Astrocyte (in vitro differentiated cells and primary cell): ENCODE data around the gene PIGX. TPM values are rescaled to one million over a fixed set of nuclear protein-coding genes. Genes with fewer than 3 reads are reported as not detected.

Experiments used
- DNase-seq: peaks from one replicate; pipeline ENCODE4 v3.0.0-alpha.2; 2010; ENCODE audit warnings: low read depth
- FAIRE-seq: peaks from 2 replicates; lab custom pipeline; 2011; peaks lifted over from hg19 to GRCh38; lab: Jason Lieb, UNC
- H2AFZ ChIP-seq: 2 replicates; pipeline ENCODE4 v1.6.0; 2012; ENCODE audit warnings: low read depth, low read length, inconsistent platforms
- H3K27ac ChIP-seq: 2 replicates; pipeline ENCODE4 v1.5.1; 2011; ENCODE audit warnings: low read depth, low read length, inconsistent platforms
- H3K27me3 ChIP-seq: 2 replicates; pipeline ENCODE4 v1.6.0; 2011; ENCODE audit warnings: low read length, inconsistent platforms; ENCODE audit not compliant: insufficient read depth
- H3K36me3 ChIP-seq: 2 replicates; pipeline ENCODE4 v1.5.1; 2011; ENCODE audit warnings: low read length, inconsistent platforms; ENCODE audit not compliant: insufficient read depth
- H3K4me1 ChIP-seq: 2 replicates; pipeline ENCODE4 v1.5.1; 2011; ENCODE audit warnings: low read length, inconsistent platforms; ENCODE audit not compliant: insufficient read depth
- H3K4me2 ChIP-seq: 2 replicates; pipeline ENCODE4 v1.6.0; 2012; ENCODE audit warnings: low read length, inconsistent platforms
- H3K4me3 ChIP-seq: 2 replicates; pipeline ENCODE4 v1.5.1; 2011; ENCODE audit warnings: low read depth, mild to moderate bottlenecking, low read length, inconsistent platforms; ENCODE audit not compliant: insufficient read depth
- H3K79me2 ChIP-seq: 2 replicates; pipeline ENCODE4 v1.6.0; 2012; ENCODE audit warnings: mild to moderate bottlenecking, low read length, inconsistent platforms; ENCODE audit not compliant: insufficient read depth
- H3K9ac ChIP-seq: 2 replicates; pipeline ENCODE4 v1.6.0; 2012; ENCODE audit warnings: mild to moderate bottlenecking, low read length, inconsistent platforms
- H3K9me3 ChIP-seq: 2 replicates; pipeline ENCODE4 v1.5.1; 2012; ENCODE audit warnings: low read depth, mild to moderate bottlenecking, low read length, inconsistent platforms; ENCODE audit not compliant: insufficient read depth
- H4K20me1 ChIP-seq: 2 replicates; pipeline ENCODE4 v1.6.0; 2012; ENCODE audit warnings: low read length, inconsistent platforms; ENCODE audit not compliant: insufficient read depth
- H3K27ac Mint-ChIP-seq: one replicate; pipeline ENCODE4 v1.8.0; 2021; ENCODE audit warnings: mild to moderate bottlenecking, mixed read lengths; ENCODE audit not compliant: unreplicated experiment
- H3K27me3 Mint-ChIP-seq: one replicate; pipeline ENCODE4 v1.8.0; 2021; ENCODE audit warnings: low read depth, mixed read lengths; ENCODE audit not compliant: unreplicated experiment
- H3K36me3 Mint-ChIP-seq: one replicate; pipeline ENCODE4 v1.8.0; 2021; ENCODE audit warnings: low read depth, mixed read lengths; ENCODE audit not compliant: unreplicated experiment
- H3K4me1 Mint-ChIP-seq: one replicate; pipeline ENCODE4 v1.8.0; 2021; ENCODE audit warnings: low read depth, mixed read lengths; ENCODE audit not compliant: unreplicated experiment
- H3K4me3 Mint-ChIP-seq: one replicate; pipeline ENCODE4 v1.8.0; 2021; ENCODE audit warnings: mild to moderate bottlenecking, moderate library complexity, mixed read lengths; ENCODE audit not compliant: unreplicated experiment
- H3K9me3 Mint-ChIP-seq: one replicate; pipeline ENCODE4 v1.8.0; 2021; ENCODE audit warnings: mild to moderate bottlenecking, mixed read lengths; ENCODE audit not compliant: unreplicated experiment
- EZH2 ChIP-seq: IDR thresholded peaks from 2 replicates; pipeline ENCODE4 v1.6.1; 2012; ENCODE audit warnings: mild to moderate bottlenecking, low read length, inconsistent platforms; ENCODE audit not compliant: insufficient read depth
- total RNA-seq: library from RNA; stranded (reverse); gene quantifications from 2 replicates; pipeline ENCODE4 v1.2.1, GENCODE V29; 2021
- TF ChIP-seq, protein P1 (sequence below): IDR thresholded peaks from 2 replicates; pipeline ENCODE4 v1.5.1; 2011; ENCODE audit warnings: low read depth, mild to moderate bottlenecking, inconsistent platforms, low read length, moderate library complexity; ENCODE audit not compliant: insufficient read depth

Gene PIGX
- total RNA-seq, 1 donor from 2014 or later, result 13.9 TPM

- Histone ChIP-seq H3K36me3 (no peaks in the 10 kb centered on the region), H3K9me3 (no peaks in the 10 kb centered on the region), H3K9ac (no peak overlapping the region), H3K4me2 (no peak overlapping the region), H4K20me1 (peaks cover 17% of the 10 kb centered on the region), H3K4me3 (no peak overlapping the region), H3K27me3 (no peaks in the 10 kb centered on the region), H2AFZ (no peak overlapping the region), H3K27ac (no peak overlapping the region), H3K4me1 (peaks cover 7% of the 10 kb centered on the region), H3K79me2 (peaks cover 21% of the 10 kb centered on the region)
- Mint-ChIP-seq H3K4me3 (peak overlapping the region; percentile 8), H3K27ac (no peak overlapping the region), H3K27me3 (no peaks in the 10 kb centered on the region), H3K36me3 (peaks cover 7% of the 10 kb centered on the region), H3K9me3 (no peaks in the 10 kb centered on the region), H3K4me1 (peaks cover 3% of the 10 kb centered on the region)
- DNase-seq, result no peak
- no peak for FAIRE-seq
- TF ChIP-seq, protein P1, sequence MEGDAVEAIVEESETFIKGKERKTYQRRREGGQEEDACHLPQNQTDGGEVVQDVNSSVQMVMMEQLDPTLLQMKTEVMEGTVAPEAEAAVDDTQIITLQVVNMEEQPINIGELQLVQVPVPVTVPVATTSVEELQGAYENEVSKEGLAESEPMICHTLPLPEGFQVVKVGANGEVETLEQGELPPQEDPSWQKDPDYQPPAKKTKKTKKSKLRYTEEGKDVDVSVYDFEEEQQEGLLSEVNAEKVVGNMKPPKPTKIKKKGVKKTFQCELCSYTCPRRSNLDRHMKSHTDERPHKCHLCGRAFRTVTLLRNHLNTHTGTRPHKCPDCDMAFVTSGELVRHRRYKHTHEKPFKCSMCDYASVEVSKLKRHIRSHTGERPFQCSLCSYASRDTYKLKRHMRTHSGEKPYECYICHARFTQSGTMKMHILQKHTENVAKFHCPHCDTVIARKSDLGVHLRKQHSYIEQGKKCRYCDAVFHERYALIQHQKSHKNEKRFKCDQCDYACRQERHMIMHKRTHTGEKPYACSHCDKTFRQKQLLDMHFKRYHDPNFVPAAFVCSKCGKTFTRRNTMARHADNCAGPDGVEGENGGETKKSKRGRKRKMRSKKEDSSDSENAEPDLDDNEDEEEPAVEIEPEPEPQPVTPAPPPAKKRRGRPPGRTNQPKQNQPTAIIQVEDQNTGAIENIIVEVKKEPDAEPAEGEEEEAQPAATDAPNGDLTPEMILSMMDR, result no peak
- TF ChIP-seq EZH2, result no peak
Measured at GRCh38 chr3:196736670-196737374, 24.6 kb downstream of the PIGX start.

DNA sequence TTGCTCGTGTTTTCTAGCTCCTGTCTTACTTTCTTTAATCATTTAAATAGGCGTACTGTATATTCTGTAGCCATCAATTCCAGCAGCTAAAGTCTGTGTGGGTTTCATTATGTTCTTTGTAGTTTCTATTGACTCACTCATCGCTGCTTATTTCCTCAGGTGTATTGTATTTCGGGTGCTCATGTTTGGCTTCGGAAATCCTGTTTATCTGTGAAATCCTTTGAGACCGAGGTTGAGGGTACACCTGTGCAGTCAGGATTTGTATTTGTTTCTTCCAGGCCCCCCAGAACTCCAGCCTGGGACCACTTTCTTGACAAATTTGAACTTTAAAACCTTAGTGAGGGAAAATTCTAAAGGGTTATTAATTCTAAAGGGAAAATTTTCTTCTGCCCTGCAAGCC, 25.5 kb downstream of the PIGX start:
- Histone ChIP-seq H3K9ac (no peak overlapping the region), H3K4me3 (no peak overlapping the region), H3K4me2 (no peak overlapping the region), H3K36me3 (no peaks in the 10 kb centered on the region), H3K79me2 (peaks cover 30% of the 10 kb centered on the region), H3K27ac (no peak overlapping the region), H3K4me1 (peaks cover 8% of the 10 kb centered on the region), H2AFZ (no peak overlapping the region), H4K20me1 (peaks cover 20% of the 10 kb centered on the region), H3K27me3 (no peaks in the 10 kb centered on the region), H3K9me3 (no peaks in the 10 kb centered on the region)
- DNase-seq (no peak), FAIRE-seq (no peak)
- TF ChIP-seq, protein P1, result no peak
- no peak for TF ChIP-seq EZH2
- Mint-ChIP-seq H3K27ac (no peak overlapping the region), H3K27me3 (no peaks in the 10 kb centered on the region), H3K36me3 (peaks cover 7% of the 10 kb centered on the region), H3K9me3 (no peaks in the 10 kb centered on the region), H3K4me1 (peaks cover 3% of the 10 kb centered on the region), H3K4me3 (no peak overlapping the region)
